Hepatocyte (in vitro differentiated cells): ENCODE results near the gene HIPK3.

Experiments used
- CTCF ChIP-seq: fragments of 200-600 bp; sonication (generic); IDR thresholded peaks from 2 replicates; pipeline ENCODE4 v1.5.1; 2016; ENCODE audit warnings: antibody characterized with exemption, mild to moderate bottlenecking; ENCODE audit not compliant: poor library complexity
- EZH2 ChIP-seq: fragments of 200-600 bp; sonication (generic); IDR thresholded peaks from 2 replicates; pipeline ENCODE4 v1.6.1; 2016; ENCODE audit warnings: antibody characterized with exemption, mild to moderate bottlenecking, borderline replicate concordance
- EZH2phosphoT487 ChIP-seq: fragments of 200-600 bp; sonication (generic); IDR thresholded peaks from one replicate; pipeline ENCODE4 v1.6.1; 2018; ENCODE audit warnings: antibody characterized with exemption, mild to moderate bottlenecking, low read depth, moderate library complexity; ENCODE audit not compliant: unreplicated experiment, severe bottlenecking

GRCh38 chr11:33211580-33211979 is 45.6 kb upstream of the HIPK3 start:
- no peak for TF ChIP-seq CTCF
- TF ChIP-seq EZH2phosphoT487 = no peak
- TF ChIP-seq EZH2 = no peak
